B cell (primary cell): Measurements from ENCODE around the gene CHAMP1. TPM values are rescaled to one million over a fixed set of nuclear protein-coding genes. Genes with fewer than 3 reads are reported as not detected.

Experiments
- ATAC-seq: fragments of 200-7000 bp; cut with Tn5 transposase; one replicate; pipeline ENCODE4 v1.10.0; 2021; ENCODE audit warnings: low read depth, mild to moderate bottlenecking, moderate number of reproducible peaks, moderate library complexity
- CTCF ChIA-PET: fragments of 350-600 bp; sonication (Branson Sonifier 250); formaldehyde crosslinking; loops from one replicate; lab custom pipeline; 2021; ENCODE audit warnings: antibody characterized with exemption, inconsistent platforms; lab: Charles Lee
- POLR2A ChIA-PET: fragments of 350-600 bp; sonication (Branson Sonifier 250); formaldehyde crosslinking; loops from one replicate; lab custom pipeline; 2021; ENCODE audit warnings: antibody characterized with exemption; lab: Charles Lee
- DNase-seq: peaks from one replicate; pipeline ENCODE4 v3.0.0; 2013
- H2AFZ ChIP-seq: 2 replicates; pipeline ENCODE4 v1.6.1; 2012; ENCODE audit warnings: mild to moderate bottlenecking, low read depth, low read length; ENCODE audit not compliant: insufficient read depth, poor library complexity, severe bottlenecking
- H3K27ac ChIP-seq, 2 donors: 1 replicate in 1 of 2; 2 replicates in 1 of 2; pipeline ENCODE4 v1.5.1; 2012 to 2013; ENCODE audit warnings: low read length in 2 of 2, mild to moderate bottlenecking in 2 of 2, moderate library complexity in 1 of 2
- H3K27me3 ChIP-seq, 4 experiments: fragments of 200-600 bp in 1 of 4; sonication (generic) in 1 of 4; replicated peaks in 1 of 4; 1 replicate in 2 of 4; 2 replicates in 2 of 4; pipeline versions ENCODE4 v1.6.1 to v1.7.0; 2013 to 2016; ENCODE audit warnings: low read length in 3 of 4, mild to moderate bottlenecking in 2 of 4, mixed read lengths in 1 of 4, moderate library complexity in 1 of 4; ENCODE audit not compliant: insufficient read depth in 4 of 4, control insufficient read depth in 3 of 4; ENCODE audit errors: control extremely low read depth in 1 of 4
- H3K36me3 ChIP-seq, 2 experiments: replicated peaks in 1 of 2; 1 replicate in 1 of 2; 2 replicates in 1 of 2; pipeline versions ENCODE4 v1.6.1 to v1.7.1; 2013; ENCODE audit warnings: low read length in 1 of 2; ENCODE audit not compliant: insufficient read depth in 2 of 2, control insufficient read depth in 1 of 2; ENCODE audit errors: control extremely low read depth in 1 of 2, extremely low read depth in 1 of 2
- H3K4me1 ChIP-seq, 2 donors: fragments of 200-600 bp in 1 of 2; sonication (generic) in 1 of 2; 1 replicate in 1 of 2; 2 replicates in 1 of 2; pipeline versions ENCODE4 v1.5.1 to v1.6.1; 2013 to 2017; ENCODE audit warnings: low read length in 2 of 2; ENCODE audit not compliant: control insufficient read depth in 2 of 2, insufficient read depth in 2 of 2
- H3K4me2 ChIP-seq: replicated peaks from 2 replicates; pipeline ENCODE3; 2012; ENCODE audit warnings: mild to moderate bottlenecking, low read depth, low read length; ENCODE audit not compliant: poor library complexity, severe bottlenecking
- H3K4me3 ChIP-seq, 5 experiments: fragments of 200-600 bp in 1 of 5; sonication (generic) in 1 of 5; 1 replicate in 3 of 5; 2 replicates in 2 of 5; pipeline versions ENCODE4 v1.5.1 to v1.7.0; 2011 to 2016; ENCODE audit warnings: low read length in 4 of 5, mild to moderate bottlenecking in 4 of 5, low read depth in 2 of 5, control low read depth in 1 of 5, moderate library complexity in 1 of 5; ENCODE audit not compliant: insufficient read depth in 1 of 5; ENCODE audit errors: control extremely low read depth in 1 of 5, extremely low read depth in 1 of 5
- H3K79me2 ChIP-seq: fragments of 200-600 bp; sonication (generic); one replicate; pipeline ENCODE4 v1.6.0; 2016; ENCODE audit warnings: low read length; ENCODE audit not compliant: control insufficient read depth, insufficient read depth
- H3K9ac ChIP-seq: fragments of 200-600 bp; sonication (generic); 2 replicates; pipeline ENCODE4 v1.6.1; 2017; ENCODE audit warnings: mild to moderate bottlenecking, low read length, moderate library complexity
- H3K9me3 ChIP-seq, 3 donors: one replicate each; pipeline versions ENCODE4 v1.6.1 to v1.7.1; 2013; ENCODE audit warnings: low read length in 2 of 3; ENCODE audit not compliant: control insufficient read depth in 2 of 3, insufficient read depth in 1 of 3; ENCODE audit errors: control extremely low read depth in 1 of 3
- H4K20me1 ChIP-seq: 2 replicates; pipeline ENCODE4 v1.6.0; 2012; ENCODE audit warnings: mild to moderate bottlenecking, low read length; ENCODE audit not compliant: insufficient read depth, control insufficient read depth, poor library complexity, severe bottlenecking
- H3K27ac Mint-ChIP-seq: one replicate; pipeline ENCODE4 v1.8.0; 2021; ENCODE audit warnings: mixed read lengths
- H3K27me3 Mint-ChIP-seq: one replicate; pipeline ENCODE4 v1.8.0; 2021; ENCODE audit warnings: mixed read lengths
- H3K4me1 Mint-ChIP-seq: one replicate; pipeline ENCODE4 v1.8.0; 2021; ENCODE audit warnings: mixed read lengths
- H3K4me3 Mint-ChIP-seq: one replicate; pipeline ENCODE4 v1.8.0; 2021; ENCODE audit warnings: mixed read lengths
- H3K9me3 Mint-ChIP-seq: one replicate; pipeline ENCODE4 v1.8.0; 2022; ENCODE audit warnings: mixed read lengths; ENCODE audit not compliant: insufficient read depth
- CTCF ChIP-seq: fragments of 200-600 bp; IDR thresholded peaks from one replicate; pipeline ENCODE4 v1.8.0; 2022; ENCODE audit warnings: antibody characterized with exemption, mild to moderate bottlenecking
- EZH2 ChIP-seq: IDR thresholded peaks from 2 replicates; pipeline ENCODE4 v1.6.1; 2012; ENCODE audit warnings: borderline replicate concordance, low read depth, mild to moderate bottlenecking, moderate library complexity, low read length; ENCODE audit not compliant: insufficient read depth, poor library complexity, severe bottlenecking
- WGBS: methylation state at CpG from one replicate; pipeline ENCODE4 v1.1.5; 2013; ENCODE audit warnings: missing lambda C conversion rate; ENCODE audit not compliant: insufficient coverage; 5-methylcytosine and 5-hydroxymethylcytosine counted together
- intact Hi-C: fragments of 100-400 bp; cut with micrococcal nuclease; formaldehyde crosslinking; loops from one replicate; pipeline ENCODE4 v1.10.0; 2022
- polyA plus RNA-seq: library from polyadenylated mRNA; depleted of rRNA; stranded (reverse); fragments of >200 nt; gene quantifications from 2 replicates; pipeline ENCODE4 v1.2.3, GENCODE V29; 2012
- total RNA-seq, 2 donors: library from RNA; stranded (reverse); fragments of 120-200 nt in 1 of 2; gene quantifications; 1 replicate in 1 of 2; 2 replicates in 1 of 2; pipeline versions ENCODE4 v1.2.3 to v1.2.4, GENCODE V29; 2013 to 2022

CHAMP1 gene
- total and polyA plus RNA-seq, 2 donors (not counting 1 experiment from before 2014, with no cell fraction given): 14.5 to 34.7 TPM

GRCh38 chr13:114319441-114319913 is 5.2 kb downstream of the CHAMP1 start:
- H3K4me3 Mint-ChIP-seq: no peak overlapping the region
- no peaks in the 10 kb centered on the region for H3K9me3 ChIP-seq
- H3K9ac ChIP-seq: no peak overlapping the region
- no peak for ATAC-seq
- peaks cover 54% of the 10 kb centered on the region for H4K20me1 ChIP-seq
- peak overlapping the region in 1 of 2 donors; percentile 28 for H3K27ac ChIP-seq
- ChIA-PET CTCF (interaction anchor here (1.5 kb wide), 1 partner anchor 8 kb away, joined by 4 read pairs; no protein-coding TSS in a partner anchor), POLR2A (no interaction called here)
- H3K27ac Mint-ChIP-seq: peak overlapping the region; percentile 16
- peaks cover 15 to 27% of the 10 kb centered on the region in 2 donors for H3K4me1 ChIP-seq
- intact Hi-C loops: no loop called here
- H3K9me3 Mint-ChIP-seq: no peaks in the 10 kb centered on the region
- H3K4me1 Mint-ChIP-seq: peaks cover 42% of the 10 kb centered on the region
- WGBS: 100% methylated on average over 1 of the region's 3 CpGs
- H3K4me2 ChIP-seq: no peak overlapping the region
- no peaks in the 10 kb centered on the region for H3K27me3 ChIP-seq
- peaks cover 63% of the 10 kb centered on the region for H3K79me2 ChIP-seq
- no peak overlapping the region for H2AFZ ChIP-seq
- TF ChIP-seq EZH2 (no peak), CTCF (no peak)
- peaks cover 1 to 48% of the 10 kb centered on the region in 2 experiments for H3K36me3 ChIP-seq
- no peak overlapping the region for H3K4me3 ChIP-seq
- H3K27me3 Mint-ChIP-seq: no peaks in the 10 kb centered on the region
- no peak for DNase-seq

- Mint-ChIP-seq H3K4me3 (no peak overlapping the region), H3K4me1 (peaks cover 37% of the 10 kb centered on the region), H3K9me3 (no peaks in the 10 kb centered on the region), H3K27ac (peak overlapping the region; percentile 41), H3K27me3 (no peaks in the 10 kb centered on the region)
- DNase-seq (no peak), ATAC-seq (no peak)
- no peak overlapping the region for H3K9ac ChIP-seq
- ChIA-PET POLR2A (no interaction called here), CTCF (interaction anchor here (1.5 kb wide), 1 partner anchor 8 kb away, joined by 4 read pairs; no protein-coding TSS in a partner anchor)
- intact Hi-C loops: no loop called here
- peaks cover 11 to 25% of the 10 kb centered on the region in 2 donors for H3K4me1 ChIP-seq
- peaks cover 56% of the 10 kb centered on the region for H4K20me1 ChIP-seq
- no peak for TF ChIP-seq EZH2
- TF ChIP-seq CTCF: no peak
- H3K9me3 ChIP-seq: no peaks in the 10 kb centered on the region
- H3K4me3 ChIP-seq: no peak overlapping the region
- H3K79me2 ChIP-seq: peaks cover 65% of the 10 kb centered on the region
- no peak overlapping the region for H2AFZ ChIP-seq
- H3K27ac ChIP-seq: peak overlapping the region in 1 of 2 donors; percentile 28
- peaks cover 1 to 54% of the 10 kb centered on the region in 2 experiments for H3K36me3 ChIP-seq
- no peaks in the 10 kb centered on the region for H3K27me3 ChIP-seq
- H3K4me2 ChIP-seq: no peak overlapping the region
These were observed 5.8 kb downstream of the CHAMP1 start for GRCh38 chr13:114320065-114320464.
